HepG2 (cell line): ENCODE data around the gene SMIM13. TPM values are rescaled to one million over a fixed set of nuclear protein-coding genes. Genes with fewer than 3 reads are reported as not detected.

ENCODE experiments used
- BATF2 ChIP-seq: sonication (generic); formaldehyde crosslinking; IDR thresholded peaks from 2 replicates; pipeline ENCODE4 v1.8.0; 2022; ENCODE audit warnings: mild to moderate bottlenecking, missing genetic modification reagents, moderate library complexity
- BORCS8-MEF2B ChIP-seq: sonication (generic); formaldehyde crosslinking; IDR thresholded peaks from 2 replicates; pipeline ENCODE4 v1.8.0; 2022; ENCODE audit warnings: mild to moderate bottlenecking, missing genetic modification reagents
- CHD2 ChIP-seq: IDR thresholded peaks from 2 replicates; pipeline ENCODE4 v1.6.1; 2011; ENCODE audit warnings: low read depth, low read length, improper control_type of control experiment
- DNMT3B ChIP-seq: conservative IDR thresholded peaks from 2 replicates; pipeline ENCODE4 v1.6.1; 2016; ENCODE audit warnings: missing biosample characterization, control low read depth
- ELF1 ChIP-seq: sonication (generic); formaldehyde crosslinking; IDR thresholded peaks from 2 replicates; pipeline ENCODE4 v1.4.0; 2020; ENCODE audit warnings: missing genetic modification reagents
- HHEX ChIP-seq: IDR thresholded peaks from 2 replicates; pipeline ENCODE4 v1.6.1; 2016; ENCODE audit warnings: control low read depth
- HNRNPL ChIP-seq: fragments of 200-400 bp; formaldehyde crosslinking; IDR thresholded peaks from 2 replicates; pipeline ENCODE4 v1.6.1; 2017; ENCODE audit warnings: mild to moderate bottlenecking, low read depth, low read length
- KLF9 ChIP-seq: IDR thresholded peaks from 2 replicates; pipeline ENCODE4 v1.6.1; 2016; ENCODE audit warnings: low read depth
- MAFK ChIP-seq, 2 experiments: IDR thresholded peaks in 1 of 2; conservative IDR thresholded peaks in 1 of 2; 2 replicates each; pipeline ENCODE4 v1.6.1; 2011; ENCODE audit warnings: improper control_type of control experiment in 2 of 2, low read length in 2 of 2
- MTERF4 ChIP-seq: sonication (generic); formaldehyde crosslinking; IDR thresholded peaks from 2 replicates; pipeline ENCODE4 v1.8.0; 2023; ENCODE audit warnings: mild to moderate bottlenecking, missing genetic modification reagents
- NBN ChIP-seq: fragments of 450-650 bp; conservative IDR thresholded peaks from 2 replicates; pipeline ENCODE4 v1.6.1; 2017
- NCOA1 ChIP-seq: sonication (generic); formaldehyde crosslinking; IDR thresholded peaks from 2 replicates; pipeline ENCODE4 v1.9.0; 2021; ENCODE audit warnings: missing genetic modification reagents
- NCOR1 ChIP-seq: fragments of 200-600 bp; sonication (generic); IDR thresholded peaks from 2 replicates; pipeline ENCODE4 v1.7.0; 2017; ENCODE audit warnings: antibody characterized with exemption, low read length, borderline replicate concordance
- PLRG1 ChIP-seq: fragments of 450-650 bp; conservative IDR thresholded peaks from 2 replicates; pipeline ENCODE4 v1.6.1; 2016
- RBM22 ChIP-seq: fragments of 200-400 bp; formaldehyde crosslinking; optimal IDR thresholded peaks from 2 replicates; pipeline ENCODE3; 2017; ENCODE audit warnings: mild to moderate bottlenecking, low read length, moderate library complexity
- SATB2 ChIP-seq: sonication (generic); formaldehyde crosslinking; IDR thresholded peaks from 2 replicates; pipeline ENCODE4 v1.5.0; 2020; ENCODE audit warnings: missing genetic modification reagents
- TAF1 ChIP-seq: sonication (generic); formaldehyde crosslinking; IDR thresholded peaks from 2 replicates; pipeline ENCODE4 v1.4.0; 2020; ENCODE audit warnings: missing genetic modification reagents
- XBP1 ChIP-seq: sonication (generic); formaldehyde crosslinking; IDR thresholded peaks from 2 replicates; pipeline ENCODE4 v1.5.0; 2020; ENCODE audit warnings: missing genetic modification reagents
- ZEB1 ChIP-seq: IDR thresholded peaks from 2 replicates; pipeline ENCODE4 v1.6.1; 2012; ENCODE audit warnings: mild to moderate bottlenecking, low read depth, inconsistent platforms; ENCODE audit not compliant: insufficient replicate concordance
- ZNF329 ChIP-seq: sonication (generic); formaldehyde crosslinking; IDR thresholded peaks from 2 replicates; pipeline ENCODE4 v1.9.0; 2021; ENCODE audit warnings: low read depth, mild to moderate bottlenecking, missing genetic modification reagents
- ZNF34 ChIP-seq: sonication (generic); formaldehyde crosslinking; IDR thresholded peaks from 2 replicates; pipeline ENCODE4 v1.4.0; 2020; ENCODE audit warnings: mild to moderate bottlenecking, missing genetic modification reagents, borderline replicate concordance
- ZNF678 ChIP-seq: sonication (generic); formaldehyde crosslinking; IDR thresholded peaks from 2 replicates; pipeline ENCODE4 v1.4.0; 2020; ENCODE audit warnings: mild to moderate bottlenecking, missing genetic modification reagents
- ZNF737 ChIP-seq: sonication (generic); formaldehyde crosslinking; IDR thresholded peaks from 2 replicates; pipeline ENCODE4 v1.5.0; 2020; ENCODE audit warnings: missing genetic modification reagents, mild to moderate bottlenecking, borderline replicate concordance
- ZSCAN30 ChIP-seq: sonication (generic); formaldehyde crosslinking; IDR thresholded peaks from 2 replicates; pipeline ENCODE4 v1.5.0; 2020; ENCODE audit warnings: mild to moderate bottlenecking, missing genetic modification reagents
- polyA plus RNA-seq, 8 experiments: library from polyadenylated mRNA; depleted of rRNA in 3 of 8; stranded (reverse) in 7 of 8; unstranded in 1 of 8; fragments of >200 nt; fragmentation: Illumina TruSeq in 4 of 8; extraction: Trizol in 4 of 8; gene quantifications; 2 replicates each; pipeline versions ENCODE4 v1.2.1 to v1.2.3, GENCODE V29; 2011 to 2016; ENCODE audit warnings: low read depth in 4 of 8, missing spikeins in 1 of 8, mixed read lengths in 1 of 8; ENCODE audit not compliant: insufficient read depth in 1 of 8
- total RNA-seq, 5 experiments: library from RNA; depleted of rRNA; stranded (reverse); fragments of >200 nt; fragmentation: Illumina TruSeq; extraction: Trizol; gene quantifications; 2 replicates each; pipeline ENCODE4 v1.2.3, GENCODE V29; 2016; ENCODE audit warnings: low read depth in 1 of 5
- TF ChIP-seq, protein P1 (sequence below): sonication (generic); formaldehyde crosslinking; IDR thresholded peaks from 2 replicates; pipeline ENCODE4 v1.8.1; 2023; ENCODE audit warnings: mild to moderate bottlenecking, moderate library complexity, missing genetic modification reagents
- TF ChIP-seq, protein P2 (sequence below): IDR thresholded peaks from 2 replicates; pipeline ENCODE4 v1.6.1; 2012; ENCODE audit warnings: low read length, improper control_type of control experiment

SMIM13 gene
- total and polyA plus RNA-seq, 2 of the 13 experiments (the other 11 are each of a cell fraction or from before 2014, with no cell fraction given), result 2.7 to 10.2 TPM

DNA sequence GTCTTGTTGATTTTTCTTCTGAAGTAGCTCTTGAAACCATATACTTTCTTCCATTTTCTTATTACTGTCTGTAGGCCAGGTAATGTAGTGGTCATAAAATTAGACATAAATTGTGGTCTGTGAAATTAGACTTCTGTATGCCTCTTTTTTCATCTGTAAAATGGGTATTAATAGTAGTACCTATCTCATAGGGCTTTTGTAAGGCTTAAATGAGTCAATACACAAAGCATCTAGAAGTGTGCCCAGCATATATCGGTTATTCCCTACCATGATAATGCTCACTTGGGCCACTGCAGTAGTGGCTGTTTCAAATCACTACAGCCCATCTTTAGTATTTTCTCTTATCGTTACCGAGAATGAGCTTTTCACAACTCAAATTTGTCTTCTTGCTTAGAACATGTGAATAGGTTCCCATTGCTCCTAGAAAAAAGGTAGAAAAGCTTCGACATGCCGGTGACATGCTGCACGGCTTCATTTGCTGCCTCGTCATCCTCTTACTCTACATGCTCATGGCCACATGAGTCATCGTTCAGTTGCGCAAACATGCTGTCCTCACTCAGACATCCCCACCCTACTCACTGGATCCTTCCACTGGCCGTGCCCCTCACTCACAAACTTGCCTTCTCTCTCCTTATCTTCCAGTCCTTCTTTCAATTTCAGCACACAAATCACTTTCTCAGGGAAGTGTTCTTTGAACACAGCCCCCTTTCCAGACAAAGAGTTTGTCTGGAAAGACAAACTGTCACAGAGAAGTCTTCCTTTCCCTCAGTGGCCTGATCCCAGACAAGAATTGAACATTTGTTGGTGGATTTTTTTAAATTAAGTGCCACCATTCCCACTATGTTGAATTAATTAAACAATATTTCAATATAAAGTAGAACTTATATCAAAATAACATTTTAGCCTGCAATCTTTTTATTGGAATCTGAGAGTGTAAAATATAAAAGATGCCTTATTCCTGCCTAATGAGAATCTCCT is 50.0 kb downstream of the SMIM13 start (continued):
- TF ChIP-seq MTERF4 (CRISPR knock-in tag) (peak; percentile 80; the same call in 1 of the 2 replicates), ELF1 (no peak), CHD2 (no peak), KLF9 (CRISPR knock-in tag) (0 out of 2 replicates have a peak, but pooled peaks have one; percentile 47), NCOA1 (peak; percentile 58; the same call in 1 of the 2 replicates), HHEX (peak; percentile 54), ZNF34 (no peak), ZNF737 (CRISPR knock-in tag) (no peak), XBP1 (CRISPR knock-in tag) (no peak; the same call in 1 of the 2 replicates), DNMT3B (peak; percentile 98), BORCS8-MEF2B (CRISPR knock-in tag) (no peak), BATF2 (CRISPR knock-in tag) (0 out of 2 replicates have a peak, but pooled peaks have one; percentile 55), HNRNPL (no peak), NCOR1 (no peak), TAF1 (no peak), RBM22 (no peak), ZEB1 (no peak), PLRG1 (no peak), SATB2 (CRISPR knock-in tag) (no peak), ZNF678 (CRISPR knock-in tag) (no peak), MAFK (conservative IDR thresholded peaks at IDR 0.05 in 1 of 2, IDR thresholded peaks at IDR 0.05 in 1 of 2; ENCODE audit: low read length in 2 of 2) (peak; percentile 47 to 81), NBN (no peak), ZNF329 (CRISPR knock-in tag) (peak; percentile 67), ZSCAN30 (CRISPR knock-in tag) (no peak)
- TF ChIP-seq, protein P1, sequence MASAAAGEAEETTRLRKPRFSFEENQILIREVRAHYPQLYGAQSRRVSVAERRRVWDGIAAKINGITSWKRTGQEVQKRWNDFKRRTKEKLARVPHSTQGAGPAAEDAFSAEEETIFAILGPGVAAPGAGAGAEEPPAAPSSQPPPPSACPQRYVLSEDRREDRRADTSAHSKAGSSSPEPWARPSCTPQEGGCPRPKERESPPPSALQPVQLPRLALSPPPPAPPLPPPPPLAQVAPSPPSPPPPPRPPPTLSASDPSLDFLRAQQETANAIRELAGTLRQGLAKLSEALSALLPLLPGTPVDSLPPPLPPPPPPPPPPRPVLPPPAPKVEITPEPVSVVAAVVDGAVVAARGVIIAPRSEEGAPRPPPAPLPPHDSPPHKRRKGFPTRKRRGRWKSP (CRISPR knock-in tag), result peak; percentile 52; the same call in 1 of the 2 replicates
- TF ChIP-seq, protein P2, sequence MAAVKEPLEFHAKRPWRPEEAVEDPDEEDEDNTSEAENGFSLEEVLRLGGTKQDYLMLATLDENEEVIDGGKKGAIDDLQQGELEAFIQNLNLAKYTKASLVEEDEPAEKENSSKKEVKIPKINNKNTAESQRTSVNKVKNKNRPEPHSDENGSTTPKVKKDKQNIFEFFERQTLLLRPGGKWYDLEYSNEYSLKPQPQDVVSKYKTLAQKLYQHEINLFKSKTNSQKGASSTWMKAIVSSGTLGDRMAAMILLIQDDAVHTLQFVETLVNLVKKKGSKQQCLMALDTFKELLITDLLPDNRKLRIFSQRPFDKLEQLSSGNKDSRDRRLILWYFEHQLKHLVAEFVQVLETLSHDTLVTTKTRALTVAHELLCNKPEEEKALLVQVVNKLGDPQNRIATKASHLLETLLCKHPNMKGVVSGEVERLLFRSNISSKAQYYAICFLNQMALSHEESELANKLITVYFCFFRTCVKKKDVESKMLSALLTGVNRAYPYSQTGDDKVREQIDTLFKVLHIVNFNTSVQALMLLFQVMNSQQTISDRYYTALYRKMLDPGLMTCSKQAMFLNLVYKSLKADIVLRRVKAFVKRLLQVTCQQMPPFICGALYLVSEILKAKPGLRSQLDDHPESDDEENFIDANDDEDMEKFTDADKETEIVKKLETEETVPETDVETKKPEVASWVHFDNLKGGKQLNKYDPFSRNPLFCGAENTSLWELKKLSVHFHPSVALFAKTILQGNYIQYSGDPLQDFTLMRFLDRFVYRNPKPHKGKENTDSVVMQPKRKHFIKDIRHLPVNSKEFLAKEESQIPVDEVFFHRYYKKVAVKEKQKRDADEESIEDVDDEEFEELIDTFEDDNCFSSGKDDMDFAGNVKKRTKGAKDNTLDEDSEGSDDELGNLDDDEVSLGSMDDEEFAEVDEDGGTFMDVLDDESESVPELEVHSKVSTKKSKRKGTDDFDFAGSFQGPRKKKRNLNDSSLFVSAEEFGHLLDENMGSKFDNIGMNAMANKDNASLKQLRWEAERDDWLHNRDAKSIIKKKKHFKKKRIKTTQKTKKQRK, result no peak
